KMS-11 (cell line): ENCODE data around the gene QDPR.

ENCODE experiments used
- H2AFZ ChIP-seq: fragments of 200-600 bp; sonication (generic); 2 replicates; pipeline ENCODE4 v1.6.1; 2016; ENCODE audit warnings: antibody characterized with exemption, mixed run types, low read depth
- H3K27ac ChIP-seq: fragments of 200-600 bp; sonication (generic); 2 replicates; pipeline ENCODE4 v1.6.1; 2016; ENCODE audit warnings: mild to moderate bottlenecking, mixed run types
- H3K27me3 ChIP-seq: fragments of 200-600 bp; sonication (generic); 2 replicates; pipeline ENCODE4 v1.6.1; 2017; ENCODE audit warnings: mild to moderate bottlenecking, low read depth, mixed run types, moderate library complexity; ENCODE audit not compliant: insufficient read depth
- H3K36me3 ChIP-seq: fragments of 200-600 bp; sonication (generic); 2 replicates; pipeline ENCODE4 v1.6.1; 2017; ENCODE audit warnings: mild to moderate bottlenecking, mixed run types; ENCODE audit not compliant: insufficient read depth
- H3K4me1 ChIP-seq: fragments of 200-600 bp; sonication (generic); 2 replicates; pipeline ENCODE4 v1.6.1; 2016; ENCODE audit warnings: mild to moderate bottlenecking, low read depth, mixed run types; ENCODE audit not compliant: poor library complexity, severe bottlenecking
- H3K4me2 ChIP-seq: fragments of 200-600 bp; sonication (generic); 2 replicates; pipeline ENCODE4 v1.7.0; 2016; ENCODE audit warnings: mild to moderate bottlenecking, mixed run types
- H3K4me3 ChIP-seq: fragments of 200-600 bp; sonication (generic); IDR thresholded peaks from 2 replicates; pipeline ENCODE4 v1.6.1; 2017; ENCODE audit warnings: low read depth, low read length, mixed read lengths; ENCODE audit not compliant: insufficient read depth
- H3K79me2 ChIP-seq: fragments of 200-600 bp; sonication (generic); 2 replicates; pipeline ENCODE4 v1.6.1; 2016; ENCODE audit warnings: low read depth, mixed run types; ENCODE audit not compliant: insufficient read depth
- H3K9ac ChIP-seq: fragments of 200-600 bp; sonication (generic); 2 replicates; pipeline ENCODE4 v1.6.1; 2016; ENCODE audit warnings: mild to moderate bottlenecking, mixed run types
- H4K20me1 ChIP-seq: fragments of 200-600 bp; sonication (generic); 2 replicates; pipeline ENCODE4 v1.6.1; 2016; ENCODE audit warnings: mild to moderate bottlenecking, mixed run types; ENCODE audit not compliant: insufficient read depth
- TF ChIP-seq, protein P1 (sequence below): fragments of 200-600 bp; sonication (generic); conservative IDR thresholded peaks from 2 replicates; pipeline ENCODE4 v1.6.1; 2017; ENCODE audit warnings: low read depth, mild to moderate bottlenecking, antibody characterized with exemption, low read length, moderate library complexity, mixed read lengths

Gene QDPR

DNA sequence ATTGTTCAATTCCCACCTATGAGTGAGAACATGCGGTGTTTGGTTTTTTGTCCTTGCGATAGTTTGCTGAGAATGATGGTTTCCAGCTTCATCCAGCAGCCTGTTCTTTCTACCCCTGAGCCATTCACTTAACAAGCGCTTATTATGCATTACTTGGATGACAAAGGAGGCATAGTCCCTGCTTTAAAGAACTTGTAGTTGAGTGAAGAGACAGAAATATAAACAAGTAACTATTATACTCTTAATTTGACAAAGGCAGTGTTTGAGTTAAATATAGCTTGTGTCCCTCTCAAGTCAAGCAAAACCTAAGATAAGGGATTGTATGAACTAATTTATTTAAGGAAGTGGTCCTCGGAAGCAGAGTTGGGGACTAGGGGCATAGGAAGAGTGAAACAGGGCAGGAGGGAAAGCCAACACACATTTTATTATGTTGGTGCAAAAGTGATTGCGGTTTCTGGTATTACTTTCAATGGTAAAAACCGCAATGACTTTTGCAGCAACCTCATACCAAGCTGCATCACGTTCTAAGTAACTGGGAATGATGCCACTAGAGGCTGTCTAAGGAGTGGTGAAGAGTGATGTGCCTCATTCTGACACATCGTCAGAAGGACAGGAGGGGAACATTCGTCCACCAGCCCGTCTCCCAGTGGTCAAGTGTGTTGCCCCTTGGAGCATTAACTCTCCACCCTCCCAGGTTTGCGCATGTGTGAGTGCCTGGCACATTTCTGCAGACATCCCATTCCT, 41.8 kb downstream of the QDPR start:
- H3K4me2 ChIP-seq = no peak overlapping the region
- H4K20me1 ChIP-seq = no peaks in the 10 kb centered on the region
- no peaks in the 10 kb centered on the region for H3K4me1 ChIP-seq
- no peaks in the 10 kb centered on the region for H3K27me3 ChIP-seq
- no peaks in the 10 kb centered on the region for H3K36me3 ChIP-seq
- no peak overlapping the region for H2AFZ ChIP-seq
- H3K27ac ChIP-seq = no peak overlapping the region
- TF ChIP-seq, protein P1, sequence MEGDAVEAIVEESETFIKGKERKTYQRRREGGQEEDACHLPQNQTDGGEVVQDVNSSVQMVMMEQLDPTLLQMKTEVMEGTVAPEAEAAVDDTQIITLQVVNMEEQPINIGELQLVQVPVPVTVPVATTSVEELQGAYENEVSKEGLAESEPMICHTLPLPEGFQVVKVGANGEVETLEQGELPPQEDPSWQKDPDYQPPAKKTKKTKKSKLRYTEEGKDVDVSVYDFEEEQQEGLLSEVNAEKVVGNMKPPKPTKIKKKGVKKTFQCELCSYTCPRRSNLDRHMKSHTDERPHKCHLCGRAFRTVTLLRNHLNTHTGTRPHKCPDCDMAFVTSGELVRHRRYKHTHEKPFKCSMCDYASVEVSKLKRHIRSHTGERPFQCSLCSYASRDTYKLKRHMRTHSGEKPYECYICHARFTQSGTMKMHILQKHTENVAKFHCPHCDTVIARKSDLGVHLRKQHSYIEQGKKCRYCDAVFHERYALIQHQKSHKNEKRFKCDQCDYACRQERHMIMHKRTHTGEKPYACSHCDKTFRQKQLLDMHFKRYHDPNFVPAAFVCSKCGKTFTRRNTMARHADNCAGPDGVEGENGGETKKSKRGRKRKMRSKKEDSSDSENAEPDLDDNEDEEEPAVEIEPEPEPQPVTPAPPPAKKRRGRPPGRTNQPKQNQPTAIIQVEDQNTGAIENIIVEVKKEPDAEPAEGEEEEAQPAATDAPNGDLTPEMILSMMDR = no peak
- no peak overlapping the region for H3K9ac ChIP-seq
- H3K79me2 ChIP-seq = no peaks in the 10 kb centered on the region
- H3K4me3 ChIP-seq = no peak overlapping the region

- Histone ChIP-seq H3K4me3 (no peak overlapping the region), H3K4me2 (no peak overlapping the region), H3K27me3 (no peaks in the 10 kb centered on the region), H4K20me1 (no peaks in the 10 kb centered on the region), H3K36me3 (no peaks in the 10 kb centered on the region), H3K4me1 (no peaks in the 10 kb centered on the region), H3K9ac (no peak overlapping the region), H3K27ac (no peak overlapping the region), H3K79me2 (no peaks in the 10 kb centered on the region), H2AFZ (no peak overlapping the region)
- TF ChIP-seq, protein P1 = no peak
These were observed 43.2 kb downstream of the QDPR start for GRCh38 chr4:17468619-17469221.

DNA sequence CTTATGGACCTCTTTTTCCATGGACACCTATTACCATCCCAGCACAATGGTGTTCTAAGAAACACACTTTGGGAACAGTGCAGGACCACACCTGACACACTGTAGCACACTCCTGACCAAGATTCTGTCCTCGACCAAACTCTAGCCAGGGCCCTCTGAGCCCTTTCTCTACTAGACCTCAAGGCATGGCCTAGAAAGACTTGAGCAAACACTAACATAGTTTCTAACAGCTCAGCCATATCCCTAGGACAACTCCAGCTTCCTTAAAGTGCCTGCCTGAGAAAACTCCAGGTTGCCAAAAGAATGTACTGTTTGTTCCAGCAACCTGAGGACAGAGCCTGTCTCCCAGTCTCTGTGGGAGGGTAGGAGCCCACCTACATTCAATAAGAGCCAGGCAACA, 48.3 kb downstream of the QDPR start:
- Histone ChIP-seq H2AFZ (no peak overlapping the region), H3K27ac (no peak overlapping the region), H4K20me1 (no peaks in the 10 kb centered on the region), H3K4me3 (no peak overlapping the region), H3K9ac (no peak overlapping the region), H3K4me2 (no peak overlapping the region), H3K27me3 (no peaks in the 10 kb centered on the region), H3K4me1 (no peaks in the 10 kb centered on the region), H3K36me3 (no peaks in the 10 kb centered on the region), H3K79me2 (no peaks in the 10 kb centered on the region)
- TF ChIP-seq, protein P1 = no peak

GRCh38 chr4:17450269-17450804, 61.6 kb downstream of the QDPR start:
- no peaks in the 10 kb centered on the region for H3K36me3 ChIP-seq
- H3K79me2 ChIP-seq = no peaks in the 10 kb centered on the region
- H3K9ac ChIP-seq = no peak overlapping the region
- no peak overlapping the region for H3K4me2 ChIP-seq
- no peaks in the 10 kb centered on the region for H3K27me3 ChIP-seq
- TF ChIP-seq, protein P1 = no peak
- H4K20me1 ChIP-seq = no peaks in the 10 kb centered on the region
- H2AFZ ChIP-seq = no peak overlapping the region
- no peak overlapping the region for H3K4me3 ChIP-seq
- H3K27ac ChIP-seq = no peak overlapping the region
- H3K4me1 ChIP-seq = no peaks in the 10 kb centered on the region
